Smooth muscle cell (in vitro differentiated cells): ENCODE results near the gene NUP153. TPM values are rescaled to one million over a fixed set of nuclear protein-coding genes. Genes with fewer than 3 reads are reported as not detected.
A peak's percentile ranks its signal among the peaks of the same experiment; 100 is the strongest.

Source experiments
- DNase-seq: peaks from one replicate; lab custom pipeline; 2025; ENCODE audit not compliant: unreplicated experiment; lab: John Stamatoyannopoulos, UW
- H2AFZ ChIP-seq: fragments of 200-600 bp; sonication (generic); 2 replicates; pipeline ENCODE4 v1.6.0; 2016; ENCODE audit warnings: antibody characterized with exemption, low read depth, mild to moderate bottlenecking
- H3F3A ChIP-seq: fragments of 200-600 bp; sonication (generic); 2 replicates; pipeline ENCODE4 v1.6.0; 2017; ENCODE audit warnings: antibody characterized with exemption, low read depth
- H3K27ac ChIP-seq: fragments of 200-600 bp; sonication (generic); 2 replicates; pipeline ENCODE4 v1.5.1; 2016; ENCODE audit warnings: low read depth, mild to moderate bottlenecking
- H3K27me3 ChIP-seq: fragments of 200-600 bp; sonication (generic); 2 replicates; pipeline ENCODE4 v1.6.1; 2016; ENCODE audit warnings: low read depth, mild to moderate bottlenecking
- H3K36me3 ChIP-seq: fragments of 200-600 bp; sonication (generic); 2 replicates; pipeline ENCODE4 v1.5.1; 2016; ENCODE audit warnings: low read depth
- H3K4me1 ChIP-seq: fragments of 200-600 bp; sonication (generic); 2 replicates; pipeline ENCODE4 v1.5.1; 2016; ENCODE audit warnings: low read depth
- H3K4me2 ChIP-seq: fragments of 200-600 bp; sonication (generic); 2 replicates; pipeline ENCODE4 v1.6.0; 2016; ENCODE audit warnings: mild to moderate bottlenecking
- H3K4me3 ChIP-seq: fragments of 200-600 bp; sonication (generic); 2 replicates; pipeline ENCODE4 v1.5.1; 2016; ENCODE audit warnings: mild to moderate bottlenecking
- H3K79me2 ChIP-seq: fragments of 200-600 bp; sonication (generic); 2 replicates; pipeline ENCODE4 v1.6.0; 2016; ENCODE audit warnings: low read depth, mild to moderate bottlenecking
- H3K9ac ChIP-seq: fragments of 200-600 bp; sonication (generic); 2 replicates; pipeline ENCODE4 v1.6.0; 2016; ENCODE audit warnings: low read depth
- H3K9me3 ChIP-seq: fragments of 200-600 bp; sonication (generic); replicated peaks from 2 replicates; pipeline ENCODE4 v1.5.1; 2016; ENCODE audit warnings: low read depth
- H4K20me1 ChIP-seq: fragments of 200-600 bp; sonication (generic); 2 replicates; pipeline ENCODE4 v1.6.0; 2016; ENCODE audit warnings: low read depth
- whole genome bisulfite sequencing: methylation state at CpG from one replicate; pipeline ENCODE4 v1.1.7; 2016; ENCODE audit warnings: low lambda C conversion rate; 5-methylcytosine and 5-hydroxymethylcytosine counted together
- polyA plus RNA-seq: library from polyadenylated mRNA; unstranded; fragments of >200 nt; fragmentation: Nextera tagmentation; extraction: Ambion mirVana; gene quantifications from 2 replicates; pipeline ENCODE4 v1.2.1, GENCODE V29; 2016
- total RNA-seq: library from RNA; depleted of rRNA; stranded (reverse); fragments of >200 nt; gene quantifications from 2 replicates; pipeline ENCODE4 v1.2.3, GENCODE V29; 2014
- TF ChIP-seq, protein P1 (sequence below): fragments of 200-600 bp; sonication (generic); IDR thresholded peaks from 2 replicates; pipeline ENCODE4 v1.5.1; 2017; ENCODE audit warnings: borderline replicate concordance, mild to moderate bottlenecking, antibody characterized with exemption; ENCODE audit not compliant: insufficient read depth, poor library complexity, severe bottlenecking

NUP153 gene
- total and polyA plus RNA-seq, 2 experiments from 2014 or later, result 9.7 to 39.4 TPM

GRCh38 chr6:17705428-17705777 is 1.3 kb downstream of the NUP153 start:
- H3K9me3 ChIP-seq, result no peaks in the 10 kb centered on the region
- peaks cover 8% of the 10 kb centered on the region for H3K4me1 ChIP-seq
- 0% methylated on average over 9 of the region's 10 CpGs for WGBS
- H3K4me2 ChIP-seq, result peak overlapping the region; percentile 98
- peak overlapping the region; percentile 100 for H3K27ac ChIP-seq
- DNase-seq, result peak; percentile 31
- H3K4me3 ChIP-seq, result peak overlapping the region; percentile 92
- no peaks in the 10 kb centered on the region for H3K27me3 ChIP-seq
- H2AFZ ChIP-seq, result no peak overlapping the region
- H3K79me2 ChIP-seq, result peaks cover 54% of the 10 kb centered on the region
- peak overlapping the region; percentile 99 for H3K9ac ChIP-seq
- H3F3A ChIP-seq, result peaks cover 1% of the 10 kb centered on the region
- H4K20me1 ChIP-seq, result peaks cover 45% of the 10 kb centered on the region
- TF ChIP-seq, protein P1, sequence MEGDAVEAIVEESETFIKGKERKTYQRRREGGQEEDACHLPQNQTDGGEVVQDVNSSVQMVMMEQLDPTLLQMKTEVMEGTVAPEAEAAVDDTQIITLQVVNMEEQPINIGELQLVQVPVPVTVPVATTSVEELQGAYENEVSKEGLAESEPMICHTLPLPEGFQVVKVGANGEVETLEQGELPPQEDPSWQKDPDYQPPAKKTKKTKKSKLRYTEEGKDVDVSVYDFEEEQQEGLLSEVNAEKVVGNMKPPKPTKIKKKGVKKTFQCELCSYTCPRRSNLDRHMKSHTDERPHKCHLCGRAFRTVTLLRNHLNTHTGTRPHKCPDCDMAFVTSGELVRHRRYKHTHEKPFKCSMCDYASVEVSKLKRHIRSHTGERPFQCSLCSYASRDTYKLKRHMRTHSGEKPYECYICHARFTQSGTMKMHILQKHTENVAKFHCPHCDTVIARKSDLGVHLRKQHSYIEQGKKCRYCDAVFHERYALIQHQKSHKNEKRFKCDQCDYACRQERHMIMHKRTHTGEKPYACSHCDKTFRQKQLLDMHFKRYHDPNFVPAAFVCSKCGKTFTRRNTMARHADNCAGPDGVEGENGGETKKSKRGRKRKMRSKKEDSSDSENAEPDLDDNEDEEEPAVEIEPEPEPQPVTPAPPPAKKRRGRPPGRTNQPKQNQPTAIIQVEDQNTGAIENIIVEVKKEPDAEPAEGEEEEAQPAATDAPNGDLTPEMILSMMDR, result no peak
- H3K36me3 ChIP-seq, result no peaks in the 10 kb centered on the region

- Histone ChIP-seq H3K9me3 (no peaks in the 10 kb centered on the region), H3K79me2 (peaks cover 75% of the 10 kb centered on the region), H3K4me2 (peak overlapping the region; percentile 98), H3K36me3 (no peaks in the 10 kb centered on the region), H4K20me1 (peaks cover 66% of the 10 kb centered on the region), H3K27me3 (no peaks in the 10 kb centered on the region), H3K4me3 (peak overlapping the region; percentile 21), H3K9ac (no peak overlapping the region), H3K27ac (peak overlapping the region; percentile 100), H3F3A (peaks cover 3% of the 10 kb centered on the region), H2AFZ (no peak overlapping the region), H3K4me1 (peaks cover 8% of the 10 kb centered on the region)
- 65% methylated on average over 1 of the region's 1 CpG for WGBS
- DNase-seq, result no peak
- TF ChIP-seq, protein P1, result no peak
These were observed 3.5 kb downstream of the NUP153 start for GRCh38 chr6:17703256-17703694.

DNA sequence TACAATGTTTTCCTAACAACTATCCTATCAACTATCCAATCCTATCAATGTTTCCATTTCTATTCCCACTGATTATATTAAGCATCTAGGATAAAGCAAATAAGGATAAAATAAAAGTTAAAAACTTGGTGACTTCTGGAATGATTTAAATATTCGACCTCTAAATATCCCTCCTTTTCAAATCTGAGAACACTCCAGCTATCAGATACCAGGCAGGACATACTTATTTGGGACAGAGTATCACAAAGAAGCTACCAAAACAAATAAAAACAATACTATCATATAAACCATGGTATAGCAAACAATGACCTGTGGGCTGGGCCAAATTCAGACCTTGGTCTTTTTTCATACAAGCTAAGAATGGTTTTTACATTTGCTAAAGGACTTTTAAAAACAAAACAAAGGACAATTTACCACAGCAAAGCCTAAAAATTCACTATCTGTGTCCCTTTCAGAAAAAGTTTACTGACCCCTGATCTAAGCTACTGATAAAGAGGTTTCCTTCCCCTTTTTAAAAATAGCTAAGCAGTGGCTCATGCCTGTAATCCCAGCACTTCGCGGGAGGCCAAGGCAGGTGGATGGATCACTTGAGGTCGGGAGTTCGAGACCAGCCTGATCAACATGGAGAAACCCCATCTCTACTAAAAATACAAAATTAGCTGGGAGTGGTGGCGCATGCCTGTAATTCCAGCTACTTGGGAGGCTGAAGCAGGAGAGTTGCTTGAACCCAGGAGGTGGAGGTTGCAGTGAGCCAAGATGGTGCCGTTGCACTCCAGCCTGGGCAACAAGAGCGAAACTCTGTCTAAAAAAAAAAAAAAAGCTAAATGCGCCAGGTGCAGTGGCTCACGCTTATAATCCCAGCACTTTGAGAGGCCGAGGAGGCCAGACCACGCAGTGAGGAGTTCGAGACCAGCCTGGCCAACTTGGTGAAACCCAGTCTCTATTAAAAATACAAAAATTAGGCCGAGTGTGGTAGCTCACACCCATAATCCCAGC is 6.0 kb downstream of the NUP153 start:
- TF ChIP-seq, protein P1, result no peak
- DNase-seq, result no peak
- no peak overlapping the region for H3K4me2 ChIP-seq
- H3K79me2 ChIP-seq, result peaks cover 100% of the 10 kb centered on the region
- H3K27me3 ChIP-seq, result no peaks in the 10 kb centered on the region
- H2AFZ ChIP-seq, result no peak overlapping the region
- WGBS, result 92% methylated on average over 13 of the region's 14 CpGs
- H3K9me3 ChIP-seq, result no peaks in the 10 kb centered on the region
- peaks cover 92% of the 10 kb centered on the region for H4K20me1 ChIP-seq
- H3K27ac ChIP-seq, result peak overlapping the region; percentile 38
- peaks cover 8% of the 10 kb centered on the region for H3K4me1 ChIP-seq
- H3K4me3 ChIP-seq, result no peak overlapping the region
- no peaks in the 10 kb centered on the region for H3K36me3 ChIP-seq
- peaks cover 3% of the 10 kb centered on the region for H3F3A ChIP-seq
- H3K9ac ChIP-seq, result no peak overlapping the region
